LNCAP (cell line): Measurements from ENCODE around the gene MC1R.

Experiments
- TF ChIP-seq, protein P1 (sequence below): fragments of 450-650 bp; IDR thresholded peaks from 2 replicates; pipeline ENCODE4 v1.5.1; 2017; ENCODE audit warnings: mild to moderate bottlenecking

Gene MC1R

DNA sequence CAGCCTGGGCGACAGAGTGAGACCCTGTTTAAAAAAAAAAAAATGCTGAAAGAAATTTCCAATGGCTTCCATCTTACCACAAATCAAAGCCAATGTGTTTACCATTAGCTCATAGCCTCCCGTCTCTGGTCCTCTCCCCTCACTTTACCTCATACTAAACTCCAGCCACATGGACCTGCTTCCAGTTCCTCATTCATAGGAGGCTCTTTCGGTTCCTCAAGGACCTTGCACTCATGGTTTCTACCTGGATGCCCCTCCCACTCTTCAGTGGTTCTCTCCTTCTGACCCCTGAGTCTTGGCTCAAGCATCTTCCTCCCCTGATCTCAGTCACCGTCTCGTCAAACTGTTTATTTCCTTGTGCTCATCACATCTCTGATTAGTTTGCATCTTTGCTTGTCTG, 26.1 kb downstream of the MC1R start:
- TF ChIP-seq, protein P1, sequence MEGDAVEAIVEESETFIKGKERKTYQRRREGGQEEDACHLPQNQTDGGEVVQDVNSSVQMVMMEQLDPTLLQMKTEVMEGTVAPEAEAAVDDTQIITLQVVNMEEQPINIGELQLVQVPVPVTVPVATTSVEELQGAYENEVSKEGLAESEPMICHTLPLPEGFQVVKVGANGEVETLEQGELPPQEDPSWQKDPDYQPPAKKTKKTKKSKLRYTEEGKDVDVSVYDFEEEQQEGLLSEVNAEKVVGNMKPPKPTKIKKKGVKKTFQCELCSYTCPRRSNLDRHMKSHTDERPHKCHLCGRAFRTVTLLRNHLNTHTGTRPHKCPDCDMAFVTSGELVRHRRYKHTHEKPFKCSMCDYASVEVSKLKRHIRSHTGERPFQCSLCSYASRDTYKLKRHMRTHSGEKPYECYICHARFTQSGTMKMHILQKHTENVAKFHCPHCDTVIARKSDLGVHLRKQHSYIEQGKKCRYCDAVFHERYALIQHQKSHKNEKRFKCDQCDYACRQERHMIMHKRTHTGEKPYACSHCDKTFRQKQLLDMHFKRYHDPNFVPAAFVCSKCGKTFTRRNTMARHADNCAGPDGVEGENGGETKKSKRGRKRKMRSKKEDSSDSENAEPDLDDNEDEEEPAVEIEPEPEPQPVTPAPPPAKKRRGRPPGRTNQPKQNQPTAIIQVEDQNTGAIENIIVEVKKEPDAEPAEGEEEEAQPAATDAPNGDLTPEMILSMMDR: no peak

DNA sequence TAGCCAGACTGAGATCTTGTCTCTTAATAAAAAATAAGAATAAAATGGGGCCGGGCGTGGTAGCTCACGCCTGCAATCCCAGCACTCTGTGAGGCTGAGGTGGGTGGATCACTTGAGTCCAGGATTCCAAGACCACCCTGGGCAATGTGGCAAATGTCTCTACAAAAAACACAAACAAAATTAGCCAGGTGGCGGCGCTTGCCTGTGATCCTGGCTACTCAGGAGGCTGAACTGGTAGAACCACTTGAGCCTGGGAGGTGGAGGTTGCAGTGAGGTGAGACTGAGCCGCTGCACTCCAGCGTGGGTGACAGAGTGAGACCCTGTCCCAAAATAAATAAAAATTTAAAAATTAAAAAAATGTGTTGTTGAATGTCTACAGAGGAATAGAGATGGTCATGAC, 27.0 kb downstream of the MC1R start:
- TF ChIP-seq, protein P1: peak; percentile 29; the same call in 1 of the 2 replicates

DNA sequence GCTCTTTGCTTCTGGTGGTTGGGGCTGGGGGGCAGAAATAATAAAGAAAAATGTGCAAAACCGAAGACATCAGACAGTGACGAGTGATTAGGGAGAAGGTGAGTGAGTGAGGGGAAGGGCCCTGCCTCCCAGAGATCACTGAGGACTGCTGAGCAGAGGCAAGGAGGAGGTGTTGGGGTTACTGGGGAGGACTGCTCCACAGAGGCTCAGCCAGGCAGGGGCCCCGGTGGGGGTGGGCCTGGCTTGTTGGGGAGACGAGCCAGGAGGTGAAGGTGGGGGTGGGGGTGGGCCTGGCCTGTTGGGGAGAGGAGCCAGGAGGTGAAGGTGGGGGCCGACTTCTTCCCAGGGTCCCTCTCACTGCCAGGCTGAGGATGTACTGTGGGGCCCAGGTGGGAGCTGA, 27.9 kb downstream of the MC1R start:
- TF ChIP-seq, protein P1: no peak

DNA sequence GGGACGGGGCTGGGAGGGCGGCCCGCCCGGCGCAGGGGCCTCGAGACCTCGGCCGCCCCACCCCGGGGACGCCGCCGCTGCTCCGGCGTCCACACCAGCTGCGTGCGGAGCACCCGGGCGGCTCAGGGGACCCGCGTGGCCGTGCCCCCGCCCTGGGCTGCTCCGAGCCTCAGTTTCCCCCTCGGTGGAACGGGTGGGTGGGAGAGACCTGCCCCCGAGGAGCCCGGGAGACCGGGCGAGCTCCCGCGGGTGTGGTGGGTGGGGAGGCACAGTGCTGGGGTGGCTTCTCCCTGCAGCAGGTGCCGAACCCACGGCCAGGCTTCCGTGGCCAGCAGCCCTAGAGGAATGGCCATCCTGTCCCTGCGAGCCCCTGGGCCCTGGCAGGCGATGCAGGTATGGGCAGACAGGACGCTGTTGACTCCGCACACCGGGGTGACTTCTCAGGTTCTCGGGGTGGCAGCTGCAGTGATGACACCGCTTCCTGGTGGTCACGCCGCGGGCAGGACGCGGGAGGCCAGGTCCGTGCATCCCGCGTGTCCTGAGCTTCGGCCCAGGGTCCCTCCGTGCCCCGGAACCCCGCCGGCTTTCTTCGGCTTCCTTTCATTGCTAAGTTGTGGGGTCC, 30.6 kb downstream of the MC1R start:
- TF ChIP-seq, protein P1: no peak

DNA sequence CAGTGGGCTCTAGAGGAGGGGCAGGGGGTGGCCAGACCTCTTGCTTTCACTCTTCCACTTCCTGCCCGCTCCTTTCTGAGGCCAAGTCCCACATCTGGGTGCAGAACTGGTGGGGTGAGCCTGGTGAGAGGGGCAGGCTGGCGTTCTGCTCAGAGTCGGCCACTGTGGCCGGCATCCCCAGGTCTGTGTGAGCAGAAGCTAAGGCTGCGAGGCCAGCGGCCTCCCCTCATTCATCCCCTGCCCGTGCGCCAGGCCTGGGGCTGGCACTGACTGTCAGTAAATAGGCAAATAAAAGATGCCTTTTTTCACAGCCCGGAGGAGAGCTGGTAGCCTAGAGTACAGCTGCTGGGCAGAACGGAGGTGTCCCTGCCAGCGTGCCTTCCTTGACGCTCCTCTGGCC, 31.1 kb downstream of the MC1R start:
- TF ChIP-seq, protein P1: no peak

DNA sequence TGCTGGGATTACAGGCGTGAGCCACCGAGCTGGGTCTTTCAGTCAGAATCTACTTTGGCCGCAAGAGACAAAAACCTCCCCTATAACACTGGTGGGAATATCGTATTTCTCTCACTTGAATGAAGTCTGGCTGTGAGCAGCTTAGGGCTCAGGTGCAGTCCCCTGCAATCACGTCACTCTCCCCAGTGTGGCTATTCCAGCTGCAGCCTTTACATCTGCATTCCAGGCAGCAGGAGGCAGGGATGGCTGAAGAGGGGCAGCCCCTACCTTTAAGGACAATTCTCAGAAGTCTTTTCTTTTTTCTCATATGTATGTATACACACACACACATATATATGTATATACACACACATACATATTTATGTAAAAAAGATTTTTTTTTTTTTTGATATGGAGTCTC, 32.8 kb downstream of the MC1R start:
- TF ChIP-seq, protein P1: no peak

DNA sequence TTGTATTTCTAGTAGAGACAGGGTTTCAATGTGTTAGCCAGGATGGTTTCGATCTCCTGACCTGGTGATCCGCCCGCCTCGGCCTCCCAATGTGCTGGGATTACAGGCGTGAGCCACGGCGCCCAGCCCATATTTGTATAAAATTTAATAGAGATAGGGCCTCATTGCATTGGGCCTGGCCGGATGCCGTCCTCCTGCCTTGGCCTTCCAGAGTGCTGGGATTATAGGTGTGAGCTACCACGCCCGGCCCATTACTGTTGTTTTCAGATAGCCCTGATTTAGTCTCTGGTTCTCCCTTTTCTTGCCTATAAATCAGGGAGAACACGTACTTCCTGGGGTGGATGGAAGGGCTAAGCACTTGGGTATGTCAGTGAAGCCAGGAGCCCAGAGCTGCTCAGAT, 33.4 kb downstream of the MC1R start:
- TF ChIP-seq, protein P1: no peak

DNA sequence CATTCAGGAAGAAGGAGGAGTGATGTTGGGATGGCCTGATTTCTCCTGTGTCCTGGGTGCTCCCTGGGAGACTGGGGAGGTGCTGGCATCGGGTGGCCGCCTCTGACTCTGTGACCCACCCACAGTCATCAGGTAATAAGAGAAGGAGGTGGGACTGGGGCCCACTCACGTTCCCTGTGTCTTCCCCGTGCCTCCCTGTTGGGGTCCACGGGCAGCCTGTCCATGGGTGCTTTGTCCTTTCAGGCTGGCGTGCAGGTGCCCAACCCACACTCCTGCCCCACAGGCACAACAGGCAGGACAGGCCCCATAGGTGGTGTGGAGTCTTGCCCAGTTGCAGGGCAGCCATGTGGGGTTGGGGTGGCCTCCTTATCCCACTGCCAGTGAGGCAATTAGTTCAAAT, 33.9 kb downstream of the MC1R start:
- TF ChIP-seq, protein P1: no peak
